Measurements from ENCODE around the gene ADAM8.

DNA sequence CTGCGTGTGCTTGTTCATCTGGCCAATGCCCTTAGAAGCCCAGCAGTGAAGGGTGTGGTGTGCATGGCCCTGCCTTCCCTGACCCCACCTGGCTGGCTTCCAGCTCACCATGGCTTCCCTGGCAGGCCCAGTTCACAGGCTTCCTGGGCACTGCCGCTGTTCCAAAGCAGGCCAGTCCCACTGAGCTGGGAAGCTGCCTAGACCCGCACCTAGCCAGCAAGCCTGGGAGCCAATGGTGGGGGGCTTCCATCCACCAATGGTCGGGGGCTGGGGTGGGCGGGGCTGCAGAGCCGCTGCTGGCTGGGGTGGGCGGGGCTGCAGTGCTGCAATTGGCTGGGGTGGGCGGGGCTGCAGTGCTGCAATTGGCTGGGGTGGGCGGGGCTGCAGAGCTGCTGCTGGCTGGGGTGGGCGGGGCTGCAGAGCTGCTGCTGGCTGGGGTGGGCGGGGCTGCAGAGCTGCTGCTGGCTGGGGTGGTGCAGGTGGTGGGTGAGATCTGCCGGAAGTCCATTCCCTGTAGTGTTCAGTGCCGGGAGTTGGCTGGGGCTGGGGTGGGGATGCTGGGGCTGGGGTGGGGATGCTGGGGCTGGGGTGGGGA, 47.6 kb upstream of the ADAM8 start:
- TF ChIP-seq POLR2A (IDR thresholded peaks at IDR 0.05; ENCODE audit: control extremely low read depth in 1 of 2, low read depth in 2 of 2, low read length in 2 of 2) (no peak), TAF1 (IDR thresholded peaks at IDR 0.05; ENCODE audit: low read depth, low read length) (no peak), SIN3A (conservative IDR thresholded peaks at IDR 0.05 in 1 of 2, IDR thresholded peaks at IDR 0.05 in 1 of 2; ENCODE audit: low read depth in 1 of 2, low read length in 2 of 2) (no peak), POLR2AphosphoS5 (IDR thresholded peaks at IDR 0.05; ENCODE audit: low read depth, low read length) (no peak)
- TF ChIP-seq, protein P1, sequence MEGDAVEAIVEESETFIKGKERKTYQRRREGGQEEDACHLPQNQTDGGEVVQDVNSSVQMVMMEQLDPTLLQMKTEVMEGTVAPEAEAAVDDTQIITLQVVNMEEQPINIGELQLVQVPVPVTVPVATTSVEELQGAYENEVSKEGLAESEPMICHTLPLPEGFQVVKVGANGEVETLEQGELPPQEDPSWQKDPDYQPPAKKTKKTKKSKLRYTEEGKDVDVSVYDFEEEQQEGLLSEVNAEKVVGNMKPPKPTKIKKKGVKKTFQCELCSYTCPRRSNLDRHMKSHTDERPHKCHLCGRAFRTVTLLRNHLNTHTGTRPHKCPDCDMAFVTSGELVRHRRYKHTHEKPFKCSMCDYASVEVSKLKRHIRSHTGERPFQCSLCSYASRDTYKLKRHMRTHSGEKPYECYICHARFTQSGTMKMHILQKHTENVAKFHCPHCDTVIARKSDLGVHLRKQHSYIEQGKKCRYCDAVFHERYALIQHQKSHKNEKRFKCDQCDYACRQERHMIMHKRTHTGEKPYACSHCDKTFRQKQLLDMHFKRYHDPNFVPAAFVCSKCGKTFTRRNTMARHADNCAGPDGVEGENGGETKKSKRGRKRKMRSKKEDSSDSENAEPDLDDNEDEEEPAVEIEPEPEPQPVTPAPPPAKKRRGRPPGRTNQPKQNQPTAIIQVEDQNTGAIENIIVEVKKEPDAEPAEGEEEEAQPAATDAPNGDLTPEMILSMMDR (IDR thresholded peaks at IDR 0.05; ENCODE audit: control extremely low read depth in 1 of 3, insufficient read depth in 1 of 3, low read depth in 1 of 3, low read length in 3 of 3), result no peak
- TF ChIP-seq, protein P2, sequence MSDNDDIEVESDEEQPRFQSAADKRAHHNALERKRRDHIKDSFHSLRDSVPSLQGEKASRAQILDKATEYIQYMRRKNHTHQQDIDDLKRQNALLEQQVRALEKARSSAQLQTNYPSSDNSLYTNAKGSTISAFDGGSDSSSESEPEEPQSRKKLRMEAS (IDR thresholded peaks at IDR 0.05), result no peak
